HepG2 (cell line): Measurements from ENCODE around the gene GPR156.

Experiments used
- CENPBD1 ChIP-seq: sonication (generic); formaldehyde crosslinking; IDR thresholded peaks from 2 replicates; pipeline ENCODE4 v1.8.0; 2022; ENCODE audit warnings: missing genetic modification reagents, low read depth, mild to moderate bottlenecking, borderline replicate concordance
- CTCF ChIP-seq: sonication (generic); formaldehyde crosslinking; IDR thresholded peaks from 2 replicates; pipeline ENCODE4 v1.5.0; 2020; ENCODE audit warnings: mild to moderate bottlenecking, missing genetic modification reagents, moderate library complexity
- E2F1 ChIP-seq: sonication (generic); formaldehyde crosslinking; IDR thresholded peaks from 2 replicates; pipeline ENCODE4 v1.5.0; 2020; ENCODE audit warnings: missing genetic modification reagents
- HNF4A ChIP-seq: sonication (generic); formaldehyde crosslinking; IDR thresholded peaks from 2 replicates; pipeline ENCODE4 v1.4.0; 2020; ENCODE audit warnings: missing genetic modification reagents
- JUNB ChIP-seq: sonication (generic); formaldehyde crosslinking; IDR thresholded peaks from 2 replicates; pipeline ENCODE4 v1.8.0; 2022; ENCODE audit warnings: missing genetic modification reagents, mild to moderate bottlenecking, borderline replicate concordance
- KDM2A ChIP-seq: sonication (generic); formaldehyde crosslinking; IDR thresholded peaks from 2 replicates; pipeline ENCODE4 v1.4.0; 2020; ENCODE audit warnings: low read depth, missing genetic modification reagents, borderline replicate concordance
- KDM5A ChIP-seq: fragments of 200-600 bp; sonication (generic); IDR thresholded peaks from 2 replicates; pipeline ENCODE4 v1.7.0; 2018; ENCODE audit warnings: antibody characterized with exemption, mild to moderate bottlenecking, low read length, borderline replicate concordance
- MAX ChIP-seq: IDR thresholded peaks from 2 replicates; pipeline ENCODE4 v1.6.1; 2012; ENCODE audit warnings: inconsistent platforms
- MXI1 ChIP-seq: IDR thresholded peaks from 3 replicates; pipeline ENCODE4 v1.6.1; 2012; ENCODE audit warnings: low read depth, low read length, inconsistent platforms, borderline replicate concordance
- PRDM15 ChIP-seq: sonication (generic); formaldehyde crosslinking; IDR thresholded peaks from 2 replicates; pipeline ENCODE4 v1.4.0; 2020; ENCODE audit warnings: missing genetic modification reagents
- ZNF704 ChIP-seq: sonication (generic); formaldehyde crosslinking; IDR thresholded peaks from 2 replicates; pipeline ENCODE4 v1.8.1; 2023; ENCODE audit warnings: mild to moderate bottlenecking, inconsistent platforms, moderate library complexity, missing genetic modification reagents, borderline replicate concordance
- ZXDC ChIP-seq: sonication (generic); formaldehyde crosslinking; IDR thresholded peaks from 2 replicates; pipeline ENCODE4 v1.5.0; 2020; ENCODE audit warnings: mild to moderate bottlenecking, missing genetic modification reagents

- TF ChIP-seq HNF4A (no peak), KDM5A (no peak), E2F1 (CRISPR knock-in tag) (no peak), JUNB (CRISPR knock-in tag) (no peak), MXI1 (no peak), CTCF (CRISPR knock-in tag) (peak; percentile 34), KDM2A (CRISPR knock-in tag) (no peak), CENPBD1 (CRISPR knock-in tag) (no peak), PRDM15 (no peak), ZNF704 (CRISPR knock-in tag) (no peak), ZXDC (CRISPR knock-in tag) (no peak), MAX (no peak)
These were observed 107.2 kb downstream of the GPR156 start for GRCh38 chr3:120177707-120178306.
